HG02938 (cell line): ENCODE measurements around the gene IL12RB2.
"Not testable (repeated sequence)": the region's sequence is repeated elsewhere in the genome, so short reads cannot be mapped to it uniquely, and the experiment has no call there.

Experiments used
- ATAC-seq: cut with Tn5 transposase; IDR thresholded peaks from one replicate; pipeline ENCODE4 v1.9.1; 2021; ENCODE audit warnings: mild to moderate bottlenecking, moderate library complexity; ENCODE audit not compliant: unreplicated experiment

Gene IL12RB2

GRCh38 chr1:67429528-67430357 is 122.1 kb downstream of the IL12RB2 start:
- peak; percentile 1 for ATAC-seq

GRCh38 chr1:67430358-67431155 is 122.9 kb downstream of the IL12RB2 start, which contains the start of gene SERBP1:
SERBP1 (minus strand) TSS chr1:67430402; CDS start chr1:67430300, 102 bp downstream.
- peak; percentile 89 for ATAC-seq

GRCh38 chr1:67431156-67431765 is 123.6 kb downstream of the IL12RB2 start:
- no peak for ATAC-seq

GRCh38 chr1:67431869-67432578 is 124.4 kb downstream of the IL12RB2 start:
- ATAC-seq = no peak

GRCh38 chr1:67432745-67433144 is 125.1 kb downstream of the IL12RB2 start:
- ATAC-seq = no peak

- ATAC-seq = no peak
Observed at GRCh38 chr1:67433837-67434236, 126.2 kb downstream of the IL12RB2 start.

GRCh38 chr1:67434491-67434890 is 126.8 kb downstream of the IL12RB2 start:
- ATAC-seq = no peak

- ATAC-seq = no peak
Observed at GRCh38 chr1:67436511-67437055, 128.9 kb downstream of the IL12RB2 start.

GRCh38 chr1:67437961-67438360 is 130.3 kb downstream of the IL12RB2 start:
- ATAC-seq = no peak

GRCh38 chr1:67439277-67440029 is 131.8 kb downstream of the IL12RB2 start:
- ATAC-seq = no peak

- ATAC-seq = no peak
Observed at GRCh38 chr1:67440339-67440738, 132.7 kb downstream of the IL12RB2 start.

- peak; percentile 63 for ATAC-seq
Observed at GRCh38 chr1:67441183-67441582, 133.5 kb downstream of the IL12RB2 start.

GRCh38 chr1:67441739-67442281 is 134.1 kb downstream of the IL12RB2 start:
- peak; percentile 66 for ATAC-seq

- ATAC-seq = not testable (repeated sequence)
Observed at GRCh38 chr1:67446014-67446413, 138.3 kb downstream of the IL12RB2 start.
